ENCODE data around the gene C12orf76.
"Not testable (repeated sequence)": the region's sequence is repeated elsewhere in the genome, so short reads cannot be mapped to it uniquely, and the experiment has no call there.

C12orf76 gene

GRCh38 chr12:110048242-110049027 lies at the start of gene C12orf76:
C12orf76 (minus strand) TSS chr12:110048522; CDS start chr12:110048495, 27 bp downstream.
- peak; percentile 97 for DNase-seq (ENCODE audit: low read depth)

- no peak for DNase-seq (ENCODE audit: low read depth)
Measured at GRCh38 chr12:110093631-110094311, 45.4 kb upstream of the C12orf76 start.

- DNase-seq (ENCODE audit: low read depth), result no peak
Measured at GRCh38 chr12:110091136-110091711, 42.9 kb upstream of the C12orf76 start.

GRCh38 chr12:110090266-110091135 lies 42.2 kb upstream of the C12orf76 start:
- DNase-seq (ENCODE audit: low read depth), result no peak

GRCh38 chr12:110088936-110089335 lies 40.6 kb upstream of the C12orf76 start:
- no peak for DNase-seq (ENCODE audit: low read depth)

- not testable (repeated sequence) for DNase-seq (ENCODE audit: low read depth)
Measured at GRCh38 chr12:110088216-110088615, 39.9 kb upstream of the C12orf76 start.

- DNase-seq (ENCODE audit: low read depth), result no peak
Measured at GRCh38 chr12:110084314-110085015, 36.1 kb upstream of the C12orf76 start.

GRCh38 chr12:110080410-110080809 lies 32.1 kb upstream of the C12orf76 start:
- DNase-seq (ENCODE audit: low read depth), result no peak

- peak; percentile 62 for DNase-seq (ENCODE audit: low read depth)
Measured at GRCh38 chr12:110079477-110080400, 31.4 kb upstream of the C12orf76 start.

GRCh38 chr12:110077800-110078199 lies 29.5 kb upstream of the C12orf76 start:
- peak; percentile 17 for DNase-seq (ENCODE audit: low read depth)

GRCh38 chr12:110075880-110076279 lies 27.6 kb upstream of the C12orf76 start:
- no peak for DNase-seq (ENCODE audit: low read depth)

GRCh38 chr12:110074089-110074488 lies 25.8 kb upstream of the C12orf76 start:
- no peak for DNase-seq (ENCODE audit: low read depth)

- DNase-seq (ENCODE audit: low read depth), result peak; percentile 12
Measured at GRCh38 chr12:110073049-110073831, 24.9 kb upstream of the C12orf76 start.

- not testable (repeated sequence) for DNase-seq (ENCODE audit: low read depth)
Measured at GRCh38 chr12:110072636-110073035, 24.3 kb upstream of the C12orf76 start.

- no peak for DNase-seq (ENCODE audit: low read depth)
Measured at GRCh38 chr12:110071967-110072366, 23.6 kb upstream of the C12orf76 start.

GRCh38 chr12:110071504-110071903 lies 23.2 kb upstream of the C12orf76 start:
- DNase-seq (ENCODE audit: low read depth), result no peak

GRCh38 chr12:110068654-110069053 lies 20.3 kb upstream of the C12orf76 start:
- DNase-seq (ENCODE audit: low read depth), result no peak

- not testable (repeated sequence) for DNase-seq (ENCODE audit: low read depth)
Measured at GRCh38 chr12:110068115-110068514, 19.8 kb upstream of the C12orf76 start.

- DNase-seq (ENCODE audit: low read depth), result no peak
Measured at GRCh38 chr12:110067531-110067930, 19.2 kb upstream of the C12orf76 start.
